PC-3 (cell line): Measurements from ENCODE around the gene FBXO42. TPM values are rescaled to one million over a fixed set of nuclear protein-coding genes. Genes with fewer than 3 reads are reported as not detected.

Source experiments
- ATAC-seq: fragments of 200-7000 bp; cut with Tn5 transposase; 2 replicates; pipeline ENCODE4 v1.9.1; 2020; ENCODE audit warnings: mild to moderate bottlenecking, moderate library complexity
- BruUV-seq: library from RNA; stranded (reverse); fragments of 400-500 nt; replicated peaks from 2 replicates; lab custom pipeline; 2021; lab: Mats Ljungman, UMichigan
- CTCF ChIA-PET: fragments of 300-600 bp; sonication (Branson Sonifier 250); formaldehyde crosslinking; loops from one replicate; lab custom pipeline; 2022; ENCODE audit warnings: antibody characterized with exemption; lab: Charles Lee
- POLR2A ChIA-PET: fragments of 300-600 bp; sonication (Branson Sonifier 250); formaldehyde crosslinking; loops from one replicate; lab custom pipeline; 2022; ENCODE audit warnings: antibody characterized with exemption; ENCODE audit not compliant: unreplicated experiment; lab: Charles Lee
- DNase-seq: peaks from one replicate; pipeline ENCODE4 v3.0.0-alpha.2; 2015
- H2AFZ ChIP-seq: fragments of 300-600 bp; sonication (generic); 2 replicates; pipeline ENCODE4 v1.6.0; 2016; ENCODE audit warnings: antibody characterized with exemption, low read length
- H3F3A ChIP-seq: fragments of 300-600 bp; sonication (generic); one replicate; pipeline ENCODE4 v1.6.0; 2017; ENCODE audit warnings: antibody characterized with exemption, low read length, control low read depth, mild to moderate bottlenecking; ENCODE audit not compliant: unreplicated experiment
- H3K27ac ChIP-seq: fragments of 300-600 bp; sonication (generic); 2 replicates; pipeline ENCODE4 v1.5.1; 2016; ENCODE audit warnings: mild to moderate bottlenecking, low read length
- H3K27me3 ChIP-seq: fragments of 300-600 bp; sonication (generic); 2 replicates; pipeline ENCODE4 v1.6.1; 2016; ENCODE audit warnings: low read length, mixed read lengths
- H3K36me3 ChIP-seq: fragments of 300-600 bp; sonication (generic); 2 replicates; pipeline ENCODE4 v1.6.1; 2016; ENCODE audit warnings: low read depth, mixed run types, low read length, mixed read lengths
- H3K4me1 ChIP-seq: fragments of 300-600 bp; sonication (generic); 2 replicates; pipeline ENCODE4 v1.5.1; 2016; ENCODE audit warnings: low read length; ENCODE audit not compliant: insufficient read depth
- H3K4me2 ChIP-seq: fragments of 300-600 bp; sonication (generic); 2 replicates; pipeline ENCODE4 v1.6.0; 2016; ENCODE audit warnings: low read length
- H3K4me3 ChIP-seq: fragments of 300-600 bp; sonication (generic); 2 replicates; pipeline ENCODE4 v1.5.1; 2016; ENCODE audit warnings: mild to moderate bottlenecking, low read length, mixed read lengths
- H3K79me2 ChIP-seq: fragments of 300-600 bp; sonication (generic); 2 replicates; pipeline ENCODE4 v1.6.1; 2017; ENCODE audit warnings: low read length, mixed read lengths
- H3K9ac ChIP-seq: fragments of 300-600 bp; sonication (generic); 2 replicates; pipeline ENCODE4 v1.6.0; 2016; ENCODE audit warnings: mild to moderate bottlenecking, low read length
- H3K9me2 ChIP-seq: fragments of 300-600 bp; sonication (generic); replicated peaks from 2 replicates; pipeline ENCODE4 v1.6.1; 2016; ENCODE audit warnings: mixed run types, low read length, mixed read lengths
- H3K9me3 ChIP-seq: fragments of 300-600 bp; sonication (generic); 2 replicates; pipeline ENCODE4 v1.6.1; 2016; ENCODE audit warnings: low read length, mixed read lengths
- H4K20me1 ChIP-seq: fragments of 300-600 bp; sonication (generic); 2 replicates; pipeline ENCODE4 v1.6.1; 2016; ENCODE audit warnings: low read length, mixed read lengths
- EZH2 ChIP-seq: fragments of 300-600 bp; sonication (generic); IDR thresholded peaks from one replicate; pipeline ENCODE4 v1.6.1; 2017; ENCODE audit warnings: antibody characterized with exemption, mild to moderate bottlenecking, low read length; ENCODE audit not compliant: unreplicated experiment
- EZH2phosphoT487 ChIP-seq: fragments of 300-600 bp; sonication (generic); IDR thresholded peaks from 2 replicates; pipeline ENCODE4 v1.6.1; 2018; ENCODE audit warnings: mild to moderate bottlenecking, antibody characterized with exemption, low read length, borderline replicate concordance
- intact Hi-C: fragments of 100-400 bp; cut with micrococcal nuclease; formaldehyde crosslinking; loops from 2 replicates; pipeline ENCODE4 v1.9.0; 2023
- total RNA-seq: library from RNA; depleted of rRNA; stranded (reverse); fragments of >200 nt; gene quantifications from 2 replicates; pipeline ENCODE4 v1.2.3, GENCODE V29; 2014
- TF ChIP-seq, protein P1 (sequence below): fragments of 300-600 bp; sonication (generic); conservative IDR thresholded peaks from 2 replicates; pipeline ENCODE4 v1.5.1; 2017; ENCODE audit warnings: antibody characterized with exemption, low read depth, mild to moderate bottlenecking, low read length

FBXO42 gene
- total RNA-seq, 1 experiment from 2014 or later = 16.0 TPM

DNA sequence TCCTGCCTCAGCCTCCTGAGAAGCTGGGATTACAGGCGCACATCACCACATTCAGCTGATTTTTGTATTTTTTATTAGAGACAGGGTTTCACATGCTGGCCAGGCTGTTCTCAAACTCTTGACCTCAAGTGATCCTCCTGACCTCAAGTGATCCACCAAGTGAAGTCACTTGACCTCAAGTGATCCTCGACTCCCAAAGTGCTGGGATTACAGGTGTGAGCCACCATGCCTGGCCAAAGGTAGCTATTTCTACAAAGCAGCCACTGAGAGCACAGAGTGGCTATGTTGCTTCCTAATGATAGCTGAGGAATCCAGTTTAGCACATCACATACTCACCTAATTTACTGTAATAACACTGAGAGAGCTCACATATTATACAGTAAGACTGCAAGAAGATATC is 70.5 kb downstream of the FBXO42 start:
- H2AFZ ChIP-seq = no peak overlapping the region
- H3K27ac ChIP-seq = no peak overlapping the region
- H3K4me1 ChIP-seq = no peaks in the 10 kb centered on the region
- H3K4me2 ChIP-seq = no peak overlapping the region
- ATAC-seq = no peak
- no peaks in the 10 kb centered on the region for H4K20me1 ChIP-seq
- H3K9ac ChIP-seq = no peak overlapping the region
- no peaks in the 10 kb centered on the region for H3K79me2 ChIP-seq
- DNase-seq = no peak
- ChIA-PET POLR2A (interaction anchor here (0.7 kb wide), 1 partner anchor 75 kb away, joined by 3 read pairs; no protein-coding TSS in a partner anchor), CTCF (no interaction called here)
- H3K9me3 ChIP-seq = no peaks in the 10 kb centered on the region
- H3K4me3 ChIP-seq = no peak overlapping the region
- H3F3A ChIP-seq = no peaks in the 10 kb centered on the region
- TF ChIP-seq EZH2 (no peak), EZH2phosphoT487 (no peak)
- TF ChIP-seq, protein P1, sequence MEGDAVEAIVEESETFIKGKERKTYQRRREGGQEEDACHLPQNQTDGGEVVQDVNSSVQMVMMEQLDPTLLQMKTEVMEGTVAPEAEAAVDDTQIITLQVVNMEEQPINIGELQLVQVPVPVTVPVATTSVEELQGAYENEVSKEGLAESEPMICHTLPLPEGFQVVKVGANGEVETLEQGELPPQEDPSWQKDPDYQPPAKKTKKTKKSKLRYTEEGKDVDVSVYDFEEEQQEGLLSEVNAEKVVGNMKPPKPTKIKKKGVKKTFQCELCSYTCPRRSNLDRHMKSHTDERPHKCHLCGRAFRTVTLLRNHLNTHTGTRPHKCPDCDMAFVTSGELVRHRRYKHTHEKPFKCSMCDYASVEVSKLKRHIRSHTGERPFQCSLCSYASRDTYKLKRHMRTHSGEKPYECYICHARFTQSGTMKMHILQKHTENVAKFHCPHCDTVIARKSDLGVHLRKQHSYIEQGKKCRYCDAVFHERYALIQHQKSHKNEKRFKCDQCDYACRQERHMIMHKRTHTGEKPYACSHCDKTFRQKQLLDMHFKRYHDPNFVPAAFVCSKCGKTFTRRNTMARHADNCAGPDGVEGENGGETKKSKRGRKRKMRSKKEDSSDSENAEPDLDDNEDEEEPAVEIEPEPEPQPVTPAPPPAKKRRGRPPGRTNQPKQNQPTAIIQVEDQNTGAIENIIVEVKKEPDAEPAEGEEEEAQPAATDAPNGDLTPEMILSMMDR = no peak
- no TSS peak for BruUV-seq
- H3K36me3 ChIP-seq = no peaks in the 10 kb centered on the region
- no peaks in the 10 kb centered on the region for H3K27me3 ChIP-seq
- H3K9me2 ChIP-seq = no peaks in the 10 kb centered on the region
- intact Hi-C loops = no loop called here

- no peaks in the 10 kb centered on the region for H3K9me3 ChIP-seq
- CTCF ChIA-PET = no interaction called here
- H3K36me3 ChIP-seq = no peaks in the 10 kb centered on the region
- intact Hi-C loops = no loop called here
- DNase-seq = no peak
- no peaks in the 10 kb centered on the region for H3F3A ChIP-seq
- no peak for ATAC-seq
- no peaks in the 10 kb centered on the region for H3K4me1 ChIP-seq
- H3K27me3 ChIP-seq = no peaks in the 10 kb centered on the region
- no peaks in the 10 kb centered on the region for H3K79me2 ChIP-seq
- no peak overlapping the region for H3K4me2 ChIP-seq
- POLR2A ChIA-PET = no interaction called here
- no peak overlapping the region for H3K9ac ChIP-seq
- no peak overlapping the region for H3K27ac ChIP-seq
- no peaks in the 10 kb centered on the region for H3K9me2 ChIP-seq
- H4K20me1 ChIP-seq = no peaks in the 10 kb centered on the region
- BruUV-seq = no TSS peak
- H2AFZ ChIP-seq = no peak overlapping the region
- H3K4me3 ChIP-seq = no peak overlapping the region
- TF ChIP-seq EZH2 = no peak
- no peak for TF ChIP-seq EZH2phosphoT487
- TF ChIP-seq, protein P1 = no peak
Measured at GRCh38 chr1:16279186-16279585, 73.1 kb downstream of the FBXO42 start.

- POLR2A ChIA-PET = no interaction called here
- Histone ChIP-seq H3K27me3 (no peaks in the 10 kb centered on the region), H3K79me2 (no peaks in the 10 kb centered on the region), H2AFZ (no peak overlapping the region), H3K9ac (no peak overlapping the region), H4K20me1 (no peaks in the 10 kb centered on the region), H3K4me3 (no peak overlapping the region), H3K9me3 (no peaks in the 10 kb centered on the region), H3F3A (no peaks in the 10 kb centered on the region), H3K27ac (no peak overlapping the region), H3K4me1 (no peaks in the 10 kb centered on the region), H3K9me2 (no peaks in the 10 kb centered on the region), H3K36me3 (no peaks in the 10 kb centered on the region), H3K4me2 (no peak overlapping the region)
- no peak for DNase-seq
- TF ChIP-seq EZH2phosphoT487 (no peak), EZH2 (no peak)
- TF ChIP-seq, protein P1 = no peak
- ATAC-seq = no peak
- CTCF ChIA-PET = no interaction called here
- intact Hi-C loops = no loop called here
- no TSS peak for BruUV-seq
Measured at GRCh38 chr1:16276302-16277030, 75.8 kb downstream of the FBXO42 start.
